Measurements from ENCODE around the gene JPH2.
"Not testable (repeated sequence)": the region's sequence is repeated elsewhere in the genome, so short reads cannot be mapped to it uniquely, and the experiment has no call there.

Gene JPH2

DNA sequence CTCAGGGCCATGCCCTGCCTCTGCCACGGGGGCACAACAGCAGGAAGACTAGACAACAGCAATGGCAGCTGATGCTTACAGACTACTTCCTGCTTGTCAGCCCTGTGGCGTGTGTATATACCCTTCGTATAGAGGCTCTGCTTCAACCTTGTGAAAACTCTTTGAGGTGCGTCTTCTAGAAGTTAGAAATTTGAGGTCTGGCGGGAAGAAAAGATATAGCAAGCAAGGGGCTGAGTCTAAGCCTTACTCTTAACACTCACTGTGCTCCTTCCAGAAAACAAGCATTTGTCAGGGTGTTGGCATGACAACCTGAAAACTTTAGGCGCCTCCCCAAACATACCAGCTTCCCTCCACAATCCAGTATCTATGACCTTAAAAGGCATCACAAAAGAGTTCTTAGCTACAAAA is 33.3 kb downstream of the JPH2 start:
- DNase-seq: no peak

DNA sequence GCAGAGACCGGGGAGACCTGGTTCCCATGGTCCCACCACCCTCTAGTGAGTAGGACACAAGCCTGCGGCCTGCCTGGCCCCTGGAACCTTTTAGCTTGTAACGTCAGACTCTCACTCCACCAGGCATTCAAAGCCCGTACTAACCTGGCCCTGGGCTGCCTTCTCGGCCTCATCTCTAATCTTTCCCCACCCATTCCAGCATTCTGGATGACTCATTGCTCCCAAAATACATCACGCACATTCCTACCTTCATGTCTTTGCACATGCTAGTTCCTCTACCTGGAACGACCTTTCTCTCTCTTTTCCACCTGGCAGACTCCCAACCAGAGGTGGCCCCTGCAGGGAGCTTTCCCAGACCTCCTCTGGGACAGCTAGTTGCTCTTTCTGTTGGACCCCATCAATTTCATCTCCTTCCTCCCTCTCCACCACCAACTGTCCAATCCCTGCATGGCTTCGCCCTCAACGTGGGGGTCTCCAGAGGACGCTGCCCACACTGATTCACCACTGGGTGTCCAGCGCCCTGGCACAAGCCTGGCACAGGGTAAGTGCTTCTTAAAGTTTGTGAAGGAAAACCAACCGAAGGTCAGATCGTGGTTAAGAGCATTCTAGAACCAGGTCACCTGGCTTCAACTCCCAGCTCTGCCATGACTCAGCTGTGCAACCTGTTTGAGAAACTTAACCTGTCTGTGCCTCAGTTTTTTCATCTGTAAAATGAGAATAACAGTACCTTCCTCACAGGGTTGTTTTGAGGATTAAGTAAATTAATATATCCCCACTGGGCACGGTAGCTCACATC is 35.2 kb downstream of the JPH2 start:
- DNase-seq: no peak

DNA sequence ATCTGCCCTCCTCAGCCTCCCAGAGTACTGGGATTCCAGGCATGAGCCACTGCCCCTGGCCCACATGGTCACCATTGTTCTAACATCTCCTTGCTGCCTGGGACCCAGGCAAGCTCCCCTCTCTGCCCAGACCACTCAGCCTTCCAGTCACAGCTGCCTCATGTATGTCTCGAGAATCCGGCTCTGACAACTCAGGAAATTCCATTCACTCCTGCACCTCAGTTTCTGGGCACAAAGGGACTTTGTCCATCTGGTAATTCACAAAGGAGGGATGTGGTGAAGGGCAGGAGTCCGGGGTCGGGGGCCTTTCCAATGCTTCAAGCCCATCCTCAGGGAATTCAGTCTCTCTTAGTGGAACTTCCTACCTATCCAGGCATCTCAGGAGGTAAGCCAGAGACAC is 40.7 kb downstream of the JPH2 start:
- DNase-seq: no peak

DNA sequence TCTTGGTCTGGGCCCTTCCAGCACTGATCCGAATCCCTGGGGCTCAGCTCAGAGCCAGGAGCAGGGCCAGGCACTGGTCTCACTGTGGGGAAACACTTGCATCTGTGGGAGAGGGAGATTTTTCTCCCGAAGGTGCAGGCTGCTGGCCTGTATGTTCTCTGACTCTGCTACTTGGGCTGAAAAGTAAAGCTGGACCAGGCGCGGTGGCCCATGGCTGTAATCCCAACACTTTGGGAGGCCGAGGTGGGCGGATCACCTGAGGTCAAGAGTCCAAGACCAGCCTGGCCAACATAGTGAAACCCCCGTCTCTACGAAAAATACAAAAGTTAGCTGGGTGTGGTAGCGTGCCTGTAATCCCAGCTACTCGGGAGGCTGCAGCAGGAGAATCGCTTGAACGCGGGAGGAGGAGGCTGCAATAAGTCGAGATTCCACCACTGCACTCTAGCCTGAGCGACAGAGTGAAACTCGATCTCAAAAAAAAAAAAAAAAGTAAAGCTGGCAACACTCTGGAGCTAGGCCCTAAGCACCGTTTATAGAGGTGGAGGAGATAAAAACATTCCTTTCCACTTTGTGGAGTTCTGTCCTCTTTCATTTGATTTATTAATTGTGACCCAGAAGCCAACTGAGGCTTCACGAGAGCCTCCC is 41.7 kb downstream of the JPH2 start:
- DNase-seq: no peak

DNA sequence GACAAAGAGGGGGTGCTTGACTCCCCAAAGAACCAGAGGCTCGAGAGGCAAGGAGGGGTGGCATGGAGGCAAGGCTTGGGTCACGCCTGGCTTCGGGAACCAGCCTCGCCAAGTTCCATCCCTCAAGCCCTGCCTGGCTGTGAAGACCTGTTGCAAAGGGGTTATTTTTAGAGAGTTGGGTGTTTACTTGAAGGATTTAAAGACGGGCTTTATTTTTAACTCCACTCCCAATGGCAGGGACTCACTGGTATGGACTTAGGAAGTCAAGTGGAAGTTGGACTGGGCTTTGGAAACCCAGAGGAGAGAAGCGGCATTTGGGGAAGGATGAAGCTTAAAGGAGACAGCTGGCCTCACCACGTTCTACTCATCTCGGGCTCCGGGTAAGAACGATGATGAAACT is 43.1 kb downstream of the JPH2 start:
- no peak for DNase-seq

DNA sequence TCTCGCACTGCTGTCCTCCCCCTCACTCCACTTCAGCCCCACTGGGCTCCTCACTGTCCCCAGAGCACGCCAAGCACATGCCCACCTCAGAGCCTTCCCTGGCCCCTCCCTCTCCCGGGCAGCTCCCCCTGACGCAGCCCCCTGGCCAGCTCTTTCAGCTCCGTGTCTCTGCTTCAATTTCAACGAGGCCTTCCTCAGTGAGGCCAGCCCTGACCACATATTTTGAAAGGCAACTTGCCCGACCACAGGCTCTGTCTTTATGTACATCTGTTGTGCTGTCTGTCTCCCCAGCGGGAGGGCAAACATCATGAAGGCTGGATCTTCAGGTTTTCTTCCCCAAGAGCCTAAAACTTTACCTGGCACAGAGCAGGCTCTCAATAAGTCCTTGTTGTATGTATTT is 44.6 kb downstream of the JPH2 start:
- no peak for DNase-seq

DNA sequence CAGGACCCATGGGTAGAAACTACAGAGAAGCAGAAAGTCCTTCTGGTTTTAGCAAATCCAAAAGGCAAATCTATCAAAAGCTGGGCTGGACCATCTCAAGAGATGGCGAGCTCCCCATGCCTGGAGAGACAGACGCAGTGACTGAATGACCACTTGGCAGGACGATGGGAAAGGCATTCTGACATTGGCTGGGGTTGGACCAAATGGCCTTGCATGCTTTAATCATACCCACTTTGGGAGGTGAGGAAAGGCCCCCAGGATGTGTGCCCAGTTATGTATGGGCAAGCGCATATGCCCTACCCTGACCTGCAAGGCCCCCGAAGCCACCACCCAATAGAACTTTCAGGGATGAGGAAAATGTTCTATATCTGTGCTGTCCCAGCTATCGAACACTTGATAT is 45.1 kb downstream of the JPH2 start:
- DNase-seq: no peak

DNA sequence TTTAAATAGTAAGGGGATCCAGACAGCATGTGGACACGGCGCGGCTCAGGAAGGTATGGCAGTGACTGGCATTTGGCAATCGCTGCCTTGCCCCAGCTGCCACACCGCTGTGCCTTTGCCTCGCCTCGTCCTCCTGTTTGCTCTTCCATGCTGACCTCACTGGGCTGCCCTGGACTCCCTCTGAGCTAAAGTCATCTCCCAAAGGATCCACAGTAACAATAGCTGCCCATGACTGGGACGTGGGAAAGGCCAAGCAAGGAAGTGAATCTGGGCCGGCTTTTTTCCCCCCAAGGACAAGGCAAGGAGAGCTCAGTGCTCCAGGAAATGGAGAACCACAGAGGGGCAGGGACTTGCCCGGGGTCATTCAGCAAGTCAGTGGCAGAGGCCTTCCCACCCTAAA is 48.1 kb downstream of the JPH2 start:
- DNase-seq: no peak

DNA sequence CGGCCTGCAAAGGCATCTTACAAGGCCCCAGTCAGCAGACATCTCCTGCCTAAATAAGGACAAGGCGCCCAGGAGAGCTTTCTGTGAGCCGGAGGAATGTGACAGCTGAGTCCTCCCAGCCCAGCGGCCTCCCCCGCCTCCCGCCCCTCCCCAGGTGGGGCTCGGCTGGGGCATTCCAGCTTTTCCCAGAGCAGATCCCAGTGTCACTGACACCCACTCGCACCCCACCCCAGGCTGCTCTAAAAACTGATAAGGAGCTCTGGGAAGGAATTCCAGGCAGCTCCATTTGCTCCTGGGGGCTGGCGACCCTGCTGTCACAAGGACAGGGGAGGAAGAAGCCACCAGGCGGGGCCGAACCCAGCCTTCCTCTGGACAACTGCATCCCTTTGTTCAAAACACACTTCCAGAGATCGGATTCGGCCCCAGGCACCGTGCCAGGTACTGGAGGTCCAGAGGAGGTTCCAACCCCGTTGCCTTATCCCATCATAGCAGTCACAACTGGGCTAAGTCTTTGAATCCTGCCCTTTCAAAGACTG is 49.7 kb downstream of the JPH2 start:
- no peak for DNase-seq

DNA sequence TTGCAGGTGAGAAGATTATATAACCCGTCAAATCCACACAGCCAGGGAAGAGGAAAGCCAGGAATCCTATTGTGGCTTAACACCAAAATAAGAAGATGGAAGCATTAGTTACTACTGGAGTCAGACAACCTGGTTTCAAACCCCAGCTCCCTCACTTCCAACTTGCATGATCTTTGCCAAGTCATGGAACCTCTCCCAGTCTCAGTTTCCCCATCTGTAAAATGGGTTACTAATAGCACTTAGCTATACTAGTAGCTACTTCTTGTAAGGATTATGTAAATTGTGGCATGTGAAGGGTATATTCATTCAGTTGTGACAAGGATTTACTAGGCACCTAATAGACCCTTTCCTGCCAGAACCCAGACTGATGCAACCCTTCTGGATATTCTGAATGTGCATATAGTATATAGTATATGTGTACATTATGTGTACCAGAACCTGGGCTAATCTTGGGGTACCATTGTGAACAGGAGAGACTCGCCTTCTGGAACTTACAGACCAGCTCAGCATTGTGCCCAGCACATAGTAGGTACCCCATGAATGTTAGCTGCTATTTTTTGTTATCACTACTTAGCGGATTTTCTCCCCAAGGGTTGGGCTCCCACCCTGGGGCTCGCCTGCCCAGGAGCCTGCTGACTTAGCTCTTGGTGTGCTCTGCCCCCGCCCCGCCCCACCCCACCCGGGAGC is 50.3 kb downstream of the JPH2 start:
- no peak for DNase-seq

DNA sequence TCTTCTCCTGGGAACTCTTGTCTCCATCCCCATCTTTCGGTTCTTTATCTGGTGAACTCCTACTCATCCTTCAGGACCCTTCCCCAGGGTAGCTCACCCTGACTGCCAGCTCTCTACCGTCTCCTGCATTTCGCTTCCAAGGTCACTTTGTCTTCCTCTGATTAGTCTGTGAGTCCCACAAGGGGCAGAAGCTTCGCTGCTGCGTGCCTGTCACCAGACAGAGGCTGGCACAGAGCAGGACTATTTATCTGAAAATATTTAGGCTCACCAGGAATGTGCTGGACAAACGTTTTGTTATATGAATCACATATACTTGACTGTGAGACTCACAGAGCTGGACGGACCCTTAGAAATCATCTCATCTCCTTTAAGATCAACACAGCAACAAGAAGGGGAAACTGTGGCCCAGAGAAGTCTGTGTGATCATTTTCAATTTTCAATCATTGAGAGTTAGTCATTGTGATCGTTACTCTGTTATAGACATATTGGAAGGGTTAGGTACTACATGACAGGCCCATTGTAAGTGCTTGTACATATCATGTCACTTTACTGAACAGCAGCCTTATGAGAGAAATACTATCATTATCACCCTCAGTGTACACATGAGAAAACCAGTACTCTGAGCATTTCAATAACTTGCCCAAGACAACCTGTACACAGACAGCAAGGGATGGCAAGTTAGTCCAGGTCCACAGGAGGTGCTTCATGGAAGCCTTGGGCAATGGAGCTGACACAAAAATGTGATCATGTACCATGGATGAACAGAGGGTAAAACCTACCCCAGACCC is 51.4 kb downstream of the JPH2 start:
- DNase-seq: no peak

DNA sequence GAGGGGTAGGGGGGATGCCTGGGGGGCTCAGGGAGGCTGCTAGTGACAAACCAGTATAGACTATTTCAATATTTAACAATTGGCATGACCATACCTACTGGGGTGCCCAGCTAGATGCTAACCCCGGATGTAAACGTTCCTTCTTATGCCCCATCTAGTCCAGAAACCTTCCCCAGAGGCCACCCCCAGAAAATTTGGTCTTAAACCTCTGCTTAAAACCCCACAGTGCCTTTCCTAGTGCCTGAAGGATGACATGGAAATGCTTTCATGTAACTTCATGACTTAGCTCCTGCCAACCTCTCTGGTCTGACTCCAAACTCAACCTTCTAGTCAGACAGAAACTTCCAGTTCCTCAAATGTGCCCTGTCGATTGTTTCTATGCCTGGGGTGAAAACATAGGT is 52.0 kb downstream of the JPH2 start:
- DNase-seq: no peak

DNA sequence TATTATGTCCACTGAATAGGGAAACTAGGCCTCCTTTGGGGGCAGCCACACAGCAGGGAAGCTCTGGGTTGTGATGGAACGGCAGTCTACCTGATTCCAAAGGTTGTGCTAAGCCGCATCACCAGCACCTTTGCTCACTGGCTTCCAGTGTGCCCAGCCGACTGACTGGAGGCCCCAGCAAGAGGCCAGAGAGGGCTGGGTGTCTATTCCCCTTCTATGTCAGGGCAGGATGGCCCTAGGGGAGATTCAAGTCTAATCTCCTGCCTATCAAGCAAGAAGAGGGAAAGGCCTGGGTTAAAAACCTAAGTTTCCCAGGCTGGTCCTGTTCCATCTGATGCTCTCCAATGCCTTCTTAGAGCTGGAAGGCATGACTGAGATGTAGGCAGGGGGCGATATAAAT is 53.6 kb downstream of the JPH2 start:
- no peak for DNase-seq

DNA sequence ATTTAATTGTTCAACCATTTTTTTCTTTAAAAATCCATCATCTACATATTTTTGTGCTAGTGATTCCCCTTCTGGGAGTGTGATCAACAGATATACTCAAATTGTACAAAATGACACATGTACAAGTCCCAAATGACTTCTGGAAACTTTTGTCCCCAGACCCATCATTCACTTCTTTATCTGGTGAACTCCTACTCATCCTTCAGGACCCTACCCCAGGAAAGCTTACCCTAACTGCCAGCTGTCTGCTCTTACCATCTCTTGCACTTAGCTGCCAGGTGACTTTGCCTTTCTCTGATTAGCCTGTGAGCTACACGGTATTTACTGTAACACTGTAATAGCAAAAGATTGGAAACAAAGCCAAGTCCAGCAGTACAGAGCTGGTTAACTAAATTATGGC is 55.3 kb downstream of the JPH2 start:
- DNase-seq: no peak

DNA sequence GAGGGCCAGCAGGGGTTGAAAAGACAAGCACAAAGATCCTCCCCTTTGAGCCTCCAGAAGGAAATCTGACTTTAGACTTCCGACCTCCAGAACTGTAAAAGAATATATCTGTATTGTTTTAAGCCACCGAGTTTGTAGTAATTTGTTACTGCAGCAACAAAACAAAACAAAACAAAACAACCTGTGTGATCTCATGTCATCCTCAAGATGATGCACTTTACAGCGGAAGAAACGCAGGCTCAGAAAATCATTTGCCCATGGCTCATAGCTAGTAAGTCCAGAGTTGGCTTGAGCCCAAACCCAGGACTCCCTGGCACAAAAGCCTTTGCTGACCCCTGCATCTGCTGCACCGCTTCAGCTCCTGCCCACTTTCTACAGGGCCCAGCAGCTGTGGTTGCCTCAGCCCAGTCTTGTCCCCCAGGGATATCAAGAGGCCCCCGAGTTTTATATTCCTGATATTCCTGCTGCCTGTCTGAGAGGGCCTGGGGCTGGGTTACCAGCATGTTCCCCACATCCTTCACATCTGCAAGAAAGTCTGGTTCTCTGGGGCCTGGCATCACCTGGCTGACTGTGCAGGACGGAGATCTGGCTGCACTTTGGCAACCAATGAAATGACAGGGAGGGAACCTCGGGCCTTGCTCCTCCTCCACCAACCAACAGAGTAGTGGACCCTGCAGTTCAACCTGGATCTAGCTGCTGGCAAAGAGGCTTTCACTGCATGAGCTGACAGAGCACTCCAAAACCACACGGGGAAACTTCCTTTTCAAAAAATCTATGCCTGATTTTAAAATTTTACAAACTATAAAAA is 56.9 kb downstream of the JPH2 start:
- DNase-seq: no peak

DNA sequence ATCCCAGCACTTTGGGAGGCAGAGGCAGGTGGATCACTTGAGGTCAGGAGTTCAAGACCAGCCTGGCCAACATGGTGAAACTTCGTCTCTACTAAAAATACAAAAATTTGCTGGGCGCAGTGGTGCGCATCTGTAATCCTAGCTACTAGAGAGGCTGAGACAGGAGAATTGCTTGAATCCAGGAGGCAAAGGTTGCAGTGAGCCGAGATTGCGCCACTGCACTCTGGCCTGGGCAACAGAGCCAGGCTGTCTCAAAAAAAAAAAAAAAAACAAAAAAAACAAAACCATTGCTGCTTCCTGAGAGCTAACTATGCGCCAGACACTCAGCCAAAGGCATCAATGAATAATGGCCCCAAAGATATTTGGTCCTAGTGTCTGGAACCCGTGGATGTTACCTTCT is 57.7 kb downstream of the JPH2 start:
- not testable (repeated sequence) for DNase-seq

DNA sequence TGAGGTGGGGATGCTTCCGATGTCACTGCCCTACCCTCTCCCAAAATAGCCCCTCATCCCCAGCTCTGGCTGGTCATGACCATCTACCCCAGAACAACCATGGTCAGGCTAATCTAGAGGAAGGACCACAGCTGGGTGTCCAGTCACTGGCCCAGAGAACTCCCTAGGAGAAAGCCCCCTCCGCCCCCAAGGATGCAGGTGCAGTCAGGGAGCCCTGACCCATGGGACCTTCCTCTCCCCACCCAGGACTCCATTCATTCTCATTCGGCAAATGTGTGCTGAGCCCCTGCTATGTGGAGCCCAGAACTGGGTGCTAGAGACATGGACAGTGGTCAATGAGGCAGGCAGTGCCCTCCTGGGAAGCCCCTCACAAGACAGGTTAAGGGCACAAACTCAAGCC is 60.5 kb downstream of the JPH2 start:
- no peak for DNase-seq

DNA sequence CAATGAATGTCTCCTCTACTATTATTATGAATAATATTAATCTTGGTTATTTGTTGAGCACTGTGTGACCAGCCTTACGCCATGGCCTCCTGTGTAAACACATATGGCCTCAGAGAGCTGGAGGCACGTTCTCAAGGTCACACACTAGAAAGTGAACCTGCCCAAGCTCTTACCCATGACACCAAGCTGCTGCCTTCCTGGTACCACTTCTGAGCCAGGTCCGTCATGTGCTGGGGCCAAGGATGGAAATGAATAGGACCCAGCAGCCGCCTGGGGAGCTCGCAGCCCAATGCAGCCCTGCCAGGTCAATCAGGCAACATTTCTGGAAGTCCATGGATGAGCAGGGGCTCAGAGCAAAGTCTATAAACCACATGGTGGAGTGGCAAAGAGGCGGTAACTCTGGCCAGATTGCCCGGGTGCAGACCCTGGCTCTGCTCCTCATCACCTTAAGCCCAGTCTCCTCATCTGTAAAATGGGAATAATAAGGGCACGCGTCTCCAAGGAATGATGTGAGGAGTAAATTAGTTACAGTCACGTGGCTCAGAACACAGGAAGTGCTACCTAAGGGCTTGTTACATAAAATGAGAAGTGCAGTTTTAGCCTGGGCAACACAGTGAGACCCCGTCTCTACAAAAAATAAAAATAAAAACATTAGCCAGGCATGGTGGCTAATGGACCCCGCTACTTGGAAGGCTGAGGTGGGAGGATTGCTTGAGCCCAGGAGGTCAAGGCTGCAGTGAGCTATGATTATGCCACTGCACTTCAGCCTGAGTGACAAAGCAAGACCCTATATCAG is 61.5 kb downstream of the JPH2 start:
- DNase-seq: no peak

DNA sequence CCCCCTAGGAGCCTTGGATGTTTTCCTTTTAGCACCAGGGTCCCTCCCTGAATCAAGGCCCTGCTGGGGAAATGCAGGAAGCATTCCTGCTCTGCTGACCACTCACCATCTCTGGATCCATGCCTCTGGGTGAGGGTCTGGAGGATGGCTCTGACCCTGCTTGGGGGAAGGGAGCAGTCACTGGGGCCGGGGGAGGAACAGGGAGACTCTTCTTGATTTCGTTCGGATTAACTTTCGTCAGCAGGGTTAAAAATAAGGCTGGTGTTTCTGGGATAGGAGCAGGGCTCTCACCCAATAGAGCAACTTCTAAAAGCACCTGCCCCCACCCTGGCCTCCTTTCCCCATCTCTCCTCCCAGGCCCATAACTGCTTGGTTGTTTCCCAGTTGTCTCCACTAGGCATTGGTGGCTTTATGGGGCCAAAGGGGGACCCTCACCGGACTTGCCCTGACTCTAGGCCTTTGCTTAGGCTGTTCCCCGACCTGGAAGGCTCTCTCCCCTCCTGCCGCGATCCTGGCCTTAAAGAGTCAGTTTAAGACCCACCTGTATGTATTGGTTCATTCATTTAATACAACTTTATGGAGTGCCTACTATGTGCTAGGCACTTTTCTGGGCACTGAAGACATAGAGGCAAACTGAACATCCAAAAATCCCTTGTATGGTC is 63.0 kb downstream of the JPH2 start:
- no peak for DNase-seq

DNA sequence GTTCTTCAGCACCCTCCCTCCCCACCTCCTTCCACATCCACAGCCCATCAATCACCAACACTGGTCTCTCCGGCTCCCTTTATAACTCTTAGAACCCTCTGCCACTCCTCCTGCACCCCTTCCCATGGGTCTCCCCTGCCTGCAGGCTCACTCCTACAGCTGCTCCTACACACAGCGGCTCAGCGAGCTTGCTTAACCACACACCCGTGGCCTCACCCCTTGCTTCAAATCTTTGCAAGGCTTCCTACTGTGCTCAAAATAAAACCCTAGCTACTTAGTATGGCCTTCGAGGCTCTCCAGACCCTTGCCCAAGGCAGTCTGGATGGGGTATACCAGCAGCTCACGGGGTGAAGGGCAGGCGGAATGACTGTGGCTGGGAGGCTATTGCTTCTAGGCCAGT is 63.7 kb downstream of the JPH2 start:
- DNase-seq: no peak
